Subcutaneous abdominal adipose tissue (tissue), 5 donors: Measurements from ENCODE around the gene ZNHIT6.
"Not testable (repeated sequence)": the region's sequence is repeated elsewhere in the genome, so short reads cannot be mapped to it uniquely, and the experiment has no call there.

Source experiments
- H3K27ac ChIP-seq: one replicate; pipeline ENCODE4 v1.7.0; 2013; ENCODE audit warnings: low read depth, mild to moderate bottlenecking, inconsistent platforms, low read length, moderate library complexity
- H3K27me3 ChIP-seq, 5 donors: one replicate each; pipeline ENCODE4 v1.7.0; 2013; ENCODE audit warnings: low read length in 5 of 5, inconsistent platforms in 1 of 5; ENCODE audit not compliant: control insufficient read depth in 5 of 5, insufficient read depth in 4 of 5
- H3K36me3 ChIP-seq, 5 donors: one replicate each; pipeline ENCODE4 v1.7.0; 2013; ENCODE audit warnings: low read length in 5 of 5; ENCODE audit not compliant: control insufficient read depth in 5 of 5, insufficient read depth in 5 of 5
- H3K4me1 ChIP-seq, 5 donors: one replicate each; pipeline ENCODE4 v1.7.0; 2013; ENCODE audit warnings: low read length in 5 of 5, mild to moderate bottlenecking in 3 of 5, moderate library complexity in 1 of 5; ENCODE audit not compliant: control insufficient read depth in 5 of 5, insufficient read depth in 5 of 5
- H3K4me3 ChIP-seq, 5 donors: one replicate each; pipeline ENCODE4 v1.7.0; 2013; ENCODE audit warnings: low read length in 5 of 5, low read depth in 1 of 5
- H3K9ac ChIP-seq, 5 donors: one replicate each; pipeline ENCODE4 v1.7.0; 2013; ENCODE audit warnings: low read length in 5 of 5, mild to moderate bottlenecking in 4 of 5, moderate library complexity in 3 of 5
- H3K9me3 ChIP-seq, 5 donors: one replicate each; pipeline ENCODE4 v1.7.0; 2013; ENCODE audit warnings: low read length in 5 of 5; ENCODE audit not compliant: control insufficient read depth in 5 of 5
- donor health status: healthy.
- donor health status: healthy.
- donor health status: healthy.
- donor health status: healthy.
- donor health status: healthy.

The ZNHIT6 gene

GRCh38 chr1:85654066-85654782 is 54.0 kb downstream of the ZNHIT6 start:
- H3K4me3 ChIP-seq, result no peak overlapping the region
- no peak overlapping the region for H3K27ac ChIP-seq
- H3K27me3 ChIP-seq, result no peaks in the 10 kb centered on the region
- H3K4me1 ChIP-seq, result no peaks in the 10 kb centered on the region
- peaks cover 0 to under 1% (median 0%) of the 10 kb centered on the region in 5 donors for H3K9me3 ChIP-seq
- H3K36me3 ChIP-seq, result peaks cover 9 to 38% (median 23%) of the 10 kb centered on the region in 5 donors
- no peak overlapping the region for H3K9ac ChIP-seq

- H3K27me3 ChIP-seq, result no peaks in the 10 kb centered on the region
- no peak overlapping the region for H3K27ac ChIP-seq
- H3K9me3 ChIP-seq, result peaks cover 0 to 7% (median 3%) of the 10 kb centered on the region in 5 donors
- H3K4me1 ChIP-seq, result no peaks in the 10 kb centered on the region
- H3K9ac ChIP-seq, result no peak overlapping the region
- no peak overlapping the region for H3K4me3 ChIP-seq
- H3K36me3 ChIP-seq, result peaks cover 9 to 44% (median 23%) of the 10 kb centered on the region in 5 donors
Observed at GRCh38 chr1:85652327-85652726, 55.9 kb downstream of the ZNHIT6 start.

GRCh38 chr1:85650645-85651044 is 57.6 kb downstream of the ZNHIT6 start:
- Histone ChIP-seq H3K9ac (no peak overlapping the region), H3K9me3 (peaks cover 0 to 7% (median 3%) of the 10 kb centered on the region in 5 donors), H3K4me1 (no peaks in the 10 kb centered on the region), H3K36me3 (peaks cover 9 to 37% (median 23%) of the 10 kb centered on the region in 5 donors), H3K27me3 (no peaks in the 10 kb centered on the region), H3K4me3 (no peak overlapping the region), H3K27ac (no peak overlapping the region)

GRCh38 chr1:85649591-85649990 is 58.6 kb downstream of the ZNHIT6 start:
- no peak overlapping the region for H3K27ac ChIP-seq
- no peak overlapping the region for H3K4me3 ChIP-seq
- H3K27me3 ChIP-seq, result no peaks in the 10 kb centered on the region
- peaks cover 9 to 32% (median 19%) of the 10 kb centered on the region in 5 donors for H3K36me3 ChIP-seq
- no peak overlapping the region for H3K9ac ChIP-seq
- H3K4me1 ChIP-seq, result no peaks in the 10 kb centered on the region
- H3K9me3 ChIP-seq, result peaks cover 0 to 7% (median 3%) of the 10 kb centered on the region in 5 donors

- H3K9ac ChIP-seq, H3K4me3 ChIP-seq, H3K27me3 ChIP-seq, H3K27ac ChIP-seq, H3K4me1 ChIP-seq: not testable (repeated sequence)
- peaks cover 3 to 14% (median 5%) of the 10 kb centered on the region in 5 donors for H3K36me3 ChIP-seq
- peaks cover 3 to 21% (median 12%) of the 10 kb centered on the region in 5 donors for H3K9me3 ChIP-seq
Observed at GRCh38 chr1:85641598-85642556, 66.4 kb downstream of the ZNHIT6 start.

GRCh38 chr1:85639920-85640319 is 68.3 kb downstream of the ZNHIT6 start:
- not testable (repeated sequence) for H3K9ac ChIP-seq, H3K27ac ChIP-seq, H3K27me3 ChIP-seq, H3K4me1 ChIP-seq, H3K4me3 ChIP-seq
- peaks cover 3 to 21% (median 12%) of the 10 kb centered on the region in 5 donors for H3K9me3 ChIP-seq
- H3K36me3 ChIP-seq, result peaks cover 3 to 18% (median 11%) of the 10 kb centered on the region in 5 donors

- Histone ChIP-seq H3K27me3 (no peaks in the 10 kb centered on the region), H3K9ac (no peak overlapping the region), H3K4me1 (no peaks in the 10 kb centered on the region), H3K27ac (no peak overlapping the region), H3K4me3 (no peak overlapping the region), H3K9me3 (peaks cover 3 to 21% (median 12%) of the 10 kb centered on the region in 5 donors), H3K36me3 (peaks cover 3 to 18% (median 16%) of the 10 kb centered on the region in 5 donors)
Observed at GRCh38 chr1:85638412-85638811, 69.8 kb downstream of the ZNHIT6 start.

- H3K36me3 ChIP-seq, result peaks cover 0 to 8% (median 0%) of the 10 kb centered on the region in 5 donors
- no peak overlapping the region for H3K4me3 ChIP-seq
- no peaks in the 10 kb centered on the region for H3K9me3 ChIP-seq
- H3K9ac ChIP-seq, result no peak overlapping the region
- no peak overlapping the region for H3K27ac ChIP-seq
- H3K4me1 ChIP-seq, result peaks cover 0 to 5% (median 0%) of the 10 kb centered on the region in 5 donors
- H3K27me3 ChIP-seq, result no peaks in the 10 kb centered on the region
Observed at GRCh38 chr1:85630493-85630892, 77.7 kb downstream of the ZNHIT6 start.

GRCh38 chr1:85629532-85629920 is 78.7 kb downstream of the ZNHIT6 start:
- Histone ChIP-seq H3K36me3 (peaks cover 0 to 4% (median 0%) of the 10 kb centered on the region in 5 donors), H3K4me3 (no peak overlapping the region), H3K27ac (no peak overlapping the region), H3K9ac (no peak overlapping the region), H3K9me3 (no peaks in the 10 kb centered on the region), H3K4me1 (peaks cover 0 to 5% (median 0%) of the 10 kb centered on the region in 5 donors), H3K27me3 (no peaks in the 10 kb centered on the region)
